ENCODE results near the gene ATP9A. TPM values are rescaled to one million over a fixed set of nuclear protein-coding genes. Genes with fewer than 3 reads are reported as not detected.

Gene ATP9A
- polyA plus RNA-seq, 1 of the 3 experiments (the other 2 are of a cell fraction), result 11.0 TPM

DNA sequence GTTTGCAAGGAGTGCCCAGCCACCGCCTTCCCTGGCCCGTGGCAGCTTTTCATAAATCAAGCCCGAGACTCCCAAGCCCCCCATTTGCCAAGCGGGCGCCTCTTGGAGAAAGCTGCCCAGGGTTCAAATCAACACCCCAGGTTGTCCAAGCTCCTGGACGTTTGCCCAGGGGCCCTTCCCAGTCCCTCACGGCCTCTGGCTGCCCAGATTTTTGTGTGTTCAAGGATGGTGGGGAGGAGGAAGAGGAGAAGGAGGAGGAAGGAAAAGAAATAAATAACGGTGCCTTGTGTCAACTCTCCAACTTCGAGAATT is 205.1 kb downstream of the ATP9A start:
- CTCF ChIA-PET, result interaction anchor here (0.6 to 2.0 kb wide), 9 partner anchors 10 to 691 kb away, joined by 3 to 8 read pairs (median 4); no protein-coding TSS in a partner anchor

DNA sequence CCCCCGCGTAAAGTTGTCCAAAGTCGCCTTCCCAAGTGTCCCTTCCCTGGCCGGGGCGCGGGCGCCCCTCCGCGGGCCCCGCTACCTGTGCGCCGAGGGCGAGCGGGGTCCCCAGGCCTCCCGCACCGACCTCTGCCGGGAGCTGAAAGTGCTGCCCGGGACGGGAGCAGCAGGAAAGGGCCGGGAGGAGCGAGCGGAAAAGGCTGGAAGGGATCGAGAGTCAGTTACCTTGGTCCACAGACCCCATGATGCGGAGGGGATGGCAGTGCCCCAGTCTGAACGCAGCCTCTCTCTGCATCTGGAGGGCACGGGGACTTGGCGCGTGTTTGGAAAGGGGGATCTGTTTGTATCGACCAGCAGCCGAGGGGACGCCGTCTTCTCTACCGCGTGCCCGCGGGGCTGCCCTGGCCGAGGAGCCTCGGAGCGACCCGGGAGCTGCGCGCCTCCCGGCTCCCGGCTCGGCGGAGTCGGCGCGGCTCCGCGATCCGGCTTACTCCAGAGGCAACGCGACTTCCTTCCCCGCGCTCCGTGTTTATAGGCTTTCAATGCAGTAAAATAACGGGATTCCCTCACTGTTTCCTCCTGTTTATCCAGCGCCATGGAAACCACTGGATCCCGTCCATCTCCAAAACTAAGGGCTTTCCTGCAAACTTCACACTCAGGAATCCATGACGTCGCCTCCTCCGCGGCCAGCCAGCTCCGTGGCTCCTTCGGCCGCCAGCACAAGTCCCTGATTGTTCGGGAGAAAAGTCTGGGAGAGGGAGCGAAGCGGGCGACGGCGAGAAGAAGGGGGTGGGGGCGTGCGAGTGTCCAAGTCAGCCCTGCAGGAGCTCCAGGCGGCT is 205.6 kb downstream of the ATP9A start:
- no peaks in the 10 kb centered on the region for H3K9me3 ChIP-seq
- H3K27me3 ChIP-seq (ENCODE audit: insufficient read depth), result no peaks in the 10 kb centered on the region
- H3K4me1 ChIP-seq (ENCODE audit: control insufficient read depth in 1 of 2, insufficient read depth in 2 of 2, low read depth in 1 of 2, low read length in 1 of 2), result peaks cover 16 to 29% of the 10 kb centered on the region in 2 experiments
- H3K9me2 ChIP-seq, result no peaks in the 10 kb centered on the region
- H3K27ac ChIP-seq (ENCODE audit: low read depth in 2 of 2, low read length in 1 of 2), result peak overlapping the region in 1 of 2 experiments; percentile 99; a peak in 3 of 4 replicates
- WGBS (ENCODE audit: low lambda C conversion rate), result 2% methylated on average over 30 of the region's 76 CpGs
- peak overlapping the region; percentile 98 for H3K4me2 ChIP-seq
- H3K9ac ChIP-seq, result peak overlapping the region; percentile 98
- H3K4me3 ChIP-seq (ENCODE audit: low read depth in 2 of 2, low read length in 1 of 2), result peak overlapping the region; percentile 57 to 80
- ChIA-PET CTCF (interaction anchor here (0.6 to 2.0 kb wide), 9 partner anchors 10 to 690 kb away, joined by 3 to 8 read pairs (median 4); no protein-coding TSS in a partner anchor), POLR2A (no interaction called here)
- peaks cover 14% of the 10 kb centered on the region; the same call in 1 of the 2 replicates for H4K20me1 ChIP-seq (ENCODE audit: insufficient read depth)
- H2AFZ ChIP-seq (ENCODE audit: low read depth), result peak overlapping the region; percentile 44; the same call in 1 of the 2 replicates
- DNase-seq, result peak; percentile 82
- peaks cover 17% of the 10 kb centered on the region for H3K79me2 ChIP-seq (ENCODE audit: insufficient read depth)
- H3K36me3 ChIP-seq (replicated peaks in 1 of 2; ENCODE audit: control insufficient read depth in 1 of 2, insufficient read depth in 2 of 2, low read length in 1 of 2), result no peaks in the 10 kb centered on the region
- H3F3A ChIP-seq (replicated peaks; ENCODE audit: insufficient read depth), result peaks cover 31% of the 10 kb centered on the region
- TF ChIP-seq ELF1 (IDR thresholded peaks at IDR 0.05) (no peak), CHD2 (IDR thresholded peaks at IDR 0.05; ENCODE audit: low read length, partially characterized antibody) (no peak), EP300 (IDR thresholded peaks at IDR 0.05; ENCODE audit: borderline replicate concordance in 1 of 2, low read depth in 1 of 2, low read length in 1 of 2) (peak in 1 of 2 experiments; percentile 14; a peak in 1 of 4 replicates), SIN3A (IDR thresholded peaks at IDR 0.05; ENCODE audit: borderline replicate concordance, low read depth, low read length) (no peak), MXI1 (IDR thresholded peaks at IDR 0.05; ENCODE audit: low read depth, low read length) (no peak), FOXJ3 (CRISPR knock-in tag; IDR thresholded peaks at IDR 0.05) (no peak), POLR2AphosphoS5 (IDR thresholded peaks at IDR 0.05; ENCODE audit: low read depth, low read length) (no peak; the same call in 1 of the 2 replicates), TCF12 (IDR thresholded peaks at IDR 0.05) (no peak), RFX5 (IDR thresholded peaks at IDR 0.05; ENCODE audit: low read length) (no peak), RCOR1 (IDR thresholded peaks at IDR 0.05; ENCODE audit: low read length) (no peak), MEF2A (IDR thresholded peaks at IDR 0.05; ENCODE audit: borderline replicate concordance, low read depth) (no peak)
- TF ChIP-seq, protein P1, sequence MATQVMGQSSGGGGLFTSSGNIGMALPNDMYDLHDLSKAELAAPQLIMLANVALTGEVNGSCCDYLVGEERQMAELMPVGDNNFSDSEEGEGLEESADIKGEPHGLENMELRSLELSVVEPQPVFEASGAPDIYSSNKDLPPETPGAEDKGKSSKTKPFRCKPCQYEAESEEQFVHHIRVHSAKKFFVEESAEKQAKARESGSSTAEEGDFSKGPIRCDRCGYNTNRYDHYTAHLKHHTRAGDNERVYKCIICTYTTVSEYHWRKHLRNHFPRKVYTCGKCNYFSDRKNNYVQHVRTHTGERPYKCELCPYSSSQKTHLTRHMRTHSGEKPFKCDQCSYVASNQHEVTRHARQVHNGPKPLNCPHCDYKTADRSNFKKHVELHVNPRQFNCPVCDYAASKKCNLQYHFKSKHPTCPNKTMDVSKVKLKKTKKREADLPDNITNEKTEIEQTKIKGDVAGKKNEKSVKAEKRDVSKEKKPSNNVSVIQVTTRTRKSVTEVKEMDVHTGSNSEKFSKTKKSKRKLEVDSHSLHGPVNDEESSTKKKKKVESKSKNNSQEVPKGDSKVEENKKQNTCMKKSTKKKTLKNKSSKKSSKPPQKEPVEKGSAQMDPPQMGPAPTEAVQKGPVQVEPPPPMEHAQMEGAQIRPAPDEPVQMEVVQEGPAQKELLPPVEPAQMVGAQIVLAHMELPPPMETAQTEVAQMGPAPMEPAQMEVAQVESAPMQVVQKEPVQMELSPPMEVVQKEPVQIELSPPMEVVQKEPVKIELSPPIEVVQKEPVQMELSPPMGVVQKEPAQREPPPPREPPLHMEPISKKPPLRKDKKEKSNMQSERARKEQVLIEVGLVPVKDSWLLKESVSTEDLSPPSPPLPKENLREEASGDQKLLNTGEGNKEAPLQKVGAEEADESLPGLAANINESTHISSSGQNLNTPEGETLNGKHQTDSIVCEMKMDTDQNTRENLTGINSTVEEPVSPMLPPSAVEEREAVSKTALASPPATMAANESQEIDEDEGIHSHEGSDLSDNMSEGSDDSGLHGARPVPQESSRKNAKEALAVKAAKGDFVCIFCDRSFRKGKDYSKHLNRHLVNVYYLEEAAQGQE (IDR thresholded peaks at IDR 0.05; ENCODE audit: low read depth, low read length), result peak; percentile 16; the same call in 1 of the 2 replicates
- TF ChIP-seq, protein P2, sequence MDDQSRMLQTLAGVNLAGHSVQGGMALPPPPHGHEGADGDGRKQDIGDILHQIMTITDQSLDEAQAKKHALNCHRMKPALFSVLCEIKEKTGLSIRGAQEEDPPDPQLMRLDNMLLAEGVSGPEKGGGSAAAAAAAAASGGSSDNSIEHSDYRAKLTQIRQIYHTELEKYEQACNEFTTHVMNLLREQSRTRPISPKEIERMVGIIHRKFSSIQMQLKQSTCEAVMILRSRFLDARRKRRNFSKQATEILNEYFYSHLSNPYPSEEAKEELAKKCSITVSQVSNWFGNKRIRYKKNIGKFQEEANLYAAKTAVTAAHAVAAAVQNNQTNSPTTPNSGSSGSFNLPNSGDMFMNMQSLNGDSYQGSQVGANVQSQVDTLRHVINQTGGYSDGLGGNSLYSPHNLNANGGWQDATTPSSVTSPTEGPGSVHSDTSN (IDR thresholded peaks at IDR 0.05), result peak; percentile 35; the same call in 1 of the 2 replicates
- TF ChIP-seq, protein P3, sequence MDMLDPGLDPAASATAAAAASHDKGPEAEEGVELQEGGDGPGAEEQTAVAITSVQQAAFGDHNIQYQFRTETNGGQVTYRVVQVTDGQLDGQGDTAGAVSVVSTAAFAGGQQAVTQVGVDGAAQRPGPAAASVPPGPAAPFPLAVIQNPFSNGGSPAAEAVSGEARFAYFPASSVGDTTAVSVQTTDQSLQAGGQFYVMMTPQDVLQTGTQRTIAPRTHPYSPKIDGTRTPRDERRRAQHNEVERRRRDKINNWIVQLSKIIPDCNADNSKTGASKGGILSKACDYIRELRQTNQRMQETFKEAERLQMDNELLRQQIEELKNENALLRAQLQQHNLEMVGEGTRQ (IDR thresholded peaks at IDR 0.05; ENCODE audit: borderline replicate concordance, low read depth, low read length), result no peak
- TF ChIP-seq, protein P4, sequence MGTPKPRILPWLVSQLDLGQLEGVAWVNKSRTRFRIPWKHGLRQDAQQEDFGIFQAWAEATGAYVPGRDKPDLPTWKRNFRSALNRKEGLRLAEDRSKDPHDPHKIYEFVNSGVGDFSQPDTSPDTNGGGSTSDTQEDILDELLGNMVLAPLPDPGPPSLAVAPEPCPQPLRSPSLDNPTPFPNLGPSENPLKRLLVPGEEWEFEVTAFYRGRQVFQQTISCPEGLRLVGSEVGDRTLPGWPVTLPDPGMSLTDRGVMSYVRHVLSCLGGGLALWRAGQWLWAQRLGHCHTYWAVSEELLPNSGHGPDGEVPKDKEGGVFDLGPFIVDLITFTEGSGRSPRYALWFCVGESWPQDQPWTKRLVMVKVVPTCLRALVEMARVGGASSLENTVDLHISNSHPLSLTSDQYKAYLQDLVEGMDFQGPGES (IDR thresholded peaks at IDR 0.05; ENCODE audit: low read depth, low read length), result no peak
- TF ChIP-seq, protein P5, sequence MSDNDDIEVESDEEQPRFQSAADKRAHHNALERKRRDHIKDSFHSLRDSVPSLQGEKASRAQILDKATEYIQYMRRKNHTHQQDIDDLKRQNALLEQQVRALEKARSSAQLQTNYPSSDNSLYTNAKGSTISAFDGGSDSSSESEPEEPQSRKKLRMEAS (IDR thresholded peaks at IDR 0.05; ENCODE audit: low read depth), result peak; percentile 10; the same call in 1 of the 2 replicates
- TF ChIP-seq, protein P6, sequence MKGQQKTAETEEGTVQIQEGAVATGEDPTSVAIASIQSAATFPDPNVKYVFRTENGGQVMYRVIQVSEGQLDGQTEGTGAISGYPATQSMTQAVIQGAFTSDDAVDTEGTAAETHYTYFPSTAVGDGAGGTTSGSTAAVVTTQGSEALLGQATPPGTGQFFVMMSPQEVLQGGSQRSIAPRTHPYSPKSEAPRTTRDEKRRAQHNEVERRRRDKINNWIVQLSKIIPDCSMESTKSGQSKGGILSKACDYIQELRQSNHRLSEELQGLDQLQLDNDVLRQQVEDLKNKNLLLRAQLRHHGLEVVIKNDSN (IDR thresholded peaks at IDR 0.05; ENCODE audit: borderline replicate concordance, low read depth), result no peak

More for the DNA sequence above, 205.1 kb downstream of the ATP9A start:
- no peak for DNase-seq
- H2AFZ ChIP-seq (ENCODE audit: low read depth), result peak overlapping the region; percentile 44; the same call in 1 of the 2 replicates
- peaks cover 31% of the 10 kb centered on the region for H3F3A ChIP-seq (replicated peaks; ENCODE audit: insufficient read depth)
- peak overlapping the region; percentile 98 for H3K4me2 ChIP-seq
- H3K27ac ChIP-seq (ENCODE audit: low read depth in 2 of 2, low read length in 1 of 2), result peak overlapping the region in 1 of 2 experiments; percentile 99; a peak in 2 of 4 replicates
- H3K9me2 ChIP-seq, result no peaks in the 10 kb centered on the region
- no peak for TF ChIP-seq GABPA (IDR thresholded peaks at IDR 0.05; ENCODE audit: low read depth)
- no peaks in the 10 kb centered on the region for H3K36me3 ChIP-seq (replicated peaks in 1 of 2; ENCODE audit: control insufficient read depth in 1 of 2, insufficient read depth in 2 of 2, low read length in 1 of 2)
- no peaks in the 10 kb centered on the region for H3K27me3 ChIP-seq (ENCODE audit: insufficient read depth)
- POLR2A ChIA-PET, result no interaction called here
- 6% methylated on average over 9 of the region's 9 CpGs for WGBS (ENCODE audit: low lambda C conversion rate)
- H3K79me2 ChIP-seq (ENCODE audit: insufficient read depth), result peaks cover 17% of the 10 kb centered on the region
- H3K4me1 ChIP-seq (ENCODE audit: control insufficient read depth in 1 of 2, insufficient read depth in 2 of 2, low read depth in 1 of 2, low read length in 1 of 2), result peaks cover 16 to 29% of the 10 kb centered on the region in 2 experiments
- H4K20me1 ChIP-seq (ENCODE audit: insufficient read depth), result peaks cover 14% of the 10 kb centered on the region; the same call in 1 of the 2 replicates
- H3K9me3 ChIP-seq, result no peaks in the 10 kb centered on the region
- peak overlapping the region; percentile 98 for H3K9ac ChIP-seq
- H3K4me3 ChIP-seq (ENCODE audit: low read depth in 2 of 2, low read length in 1 of 2), result peak overlapping the region; percentile 57 to 80
